Stimulated activated CD8-positive, alpha-beta memory T cell treated with anti-CD3 and anti-CD28 coated beads, Interleukin-4, amount 100 ng/mL, for 48 hours (primary cell): ENCODE results near the gene CXCR2.
"Not testable (repeated sequence)": the region's sequence is repeated elsewhere in the genome, so short reads cannot be mapped to it uniquely, and the experiment has no call there.

Experiments used
- DNase-seq: peaks from one replicate; pipeline ENCODE4 v3.0.0-alpha.2; 2020

The CXCR2 gene

DNA sequence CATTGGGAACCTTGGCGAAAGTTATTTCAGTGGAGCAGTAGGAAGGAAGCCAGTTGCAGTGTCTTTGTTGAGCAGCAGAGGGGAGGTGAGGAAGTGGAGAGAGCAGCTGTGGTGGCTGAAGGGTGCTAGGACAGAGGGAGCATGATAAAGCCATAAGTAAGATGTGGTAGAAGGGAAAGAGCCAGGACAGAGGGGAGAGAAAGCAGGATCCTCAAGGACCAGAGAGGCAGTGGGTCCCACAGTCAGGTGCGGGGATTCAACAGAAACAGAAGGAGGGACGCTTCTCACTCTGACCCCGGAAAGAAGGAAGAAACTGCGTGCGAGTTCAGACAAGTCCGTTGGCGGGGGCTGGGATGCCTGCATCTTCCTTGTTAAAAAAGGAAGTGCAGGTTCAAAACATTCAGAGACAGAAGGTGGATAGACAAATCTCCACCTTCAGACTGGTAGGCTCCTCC lies at the start of gene CXCR2:
CXCR2 (plus strand) TSS at position 403 of the 455 bp plus-strand sequence. CDS start 8,774 bp downstream, outside the sequence.
- no peak for DNase-seq

DNA sequence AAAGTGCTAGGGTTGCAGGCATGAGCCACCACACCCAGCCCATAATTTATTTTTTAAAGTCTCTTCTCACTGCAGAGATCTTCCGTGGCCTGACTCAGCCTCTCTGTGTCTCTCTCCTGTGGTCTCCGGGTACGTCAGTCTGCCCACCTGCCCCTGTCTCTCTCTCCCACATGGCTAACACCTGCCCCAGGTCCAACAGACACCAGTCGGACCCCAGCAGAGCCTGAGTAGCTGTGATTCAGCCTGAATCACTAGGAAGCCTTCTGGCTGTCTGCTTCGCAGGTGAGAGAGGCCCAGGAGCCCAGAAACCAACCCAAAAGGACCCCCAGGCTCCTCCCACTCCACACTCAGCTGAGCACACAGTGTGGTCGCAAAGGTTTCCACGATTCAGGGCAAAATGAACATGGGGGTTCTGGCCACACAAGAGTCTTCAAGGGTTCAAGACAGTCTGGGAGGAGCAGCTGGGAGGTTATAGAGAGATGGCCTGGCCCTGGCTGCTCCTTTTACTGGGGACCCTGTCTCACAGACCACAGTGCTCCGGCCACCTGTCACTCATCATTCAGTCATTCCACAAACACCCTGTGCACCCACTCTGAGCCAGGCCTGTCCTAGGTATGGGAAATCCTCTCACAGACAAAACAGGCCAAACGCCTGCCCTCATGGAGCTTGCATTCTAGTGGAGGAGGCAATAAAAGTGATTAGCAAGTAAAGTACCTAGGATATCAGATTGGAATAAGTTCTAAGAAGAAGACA lies 48.2 kb upstream of the CXCR2 start:
- DNase-seq: no peak

DNA sequence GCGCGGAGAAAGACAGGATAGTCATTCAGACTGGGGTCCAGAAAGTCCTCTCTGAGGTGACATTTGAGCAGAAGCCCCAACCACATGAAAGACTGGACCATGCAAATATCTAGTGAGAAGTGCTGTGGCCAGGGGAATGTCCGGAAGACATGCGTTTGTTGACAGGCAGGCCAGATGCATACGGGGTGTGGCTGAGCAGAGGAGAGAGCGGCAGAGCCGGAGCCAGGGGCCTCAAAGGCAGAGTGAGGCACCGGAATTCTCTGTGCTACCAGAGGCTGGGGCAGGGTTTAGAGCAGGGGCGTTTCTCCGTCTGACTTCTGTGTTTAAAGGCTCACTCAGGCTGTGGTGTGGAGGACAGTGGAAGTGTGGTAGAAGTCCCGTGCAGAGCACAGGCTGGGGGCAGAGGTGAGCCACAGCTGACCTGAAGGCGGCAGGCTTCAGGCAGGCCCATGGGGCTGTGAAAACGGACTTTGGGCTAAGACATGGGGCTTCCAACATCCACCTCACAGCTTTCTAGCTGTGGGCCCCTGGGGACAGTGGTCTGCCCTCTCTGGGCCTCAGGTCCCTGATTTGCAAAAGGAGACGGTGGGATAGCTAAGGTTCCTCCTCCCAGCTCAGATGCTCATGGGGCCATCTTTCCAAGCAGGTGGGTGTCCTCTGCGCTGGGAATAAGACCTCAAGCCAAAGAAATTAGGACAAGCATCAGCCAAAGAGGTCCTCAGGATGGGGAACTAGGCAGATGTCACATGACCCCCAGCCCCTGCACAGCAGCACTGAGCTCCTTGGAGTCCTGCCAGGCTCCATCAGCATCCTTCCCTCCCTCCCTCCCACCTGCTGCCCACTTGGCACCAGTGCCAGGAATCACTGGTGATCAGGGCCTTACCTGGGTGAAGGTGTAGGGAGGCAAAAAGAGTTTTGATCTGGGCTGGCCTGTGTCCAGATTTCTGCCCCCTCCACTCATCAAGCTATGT lies 45.6 kb upstream of the CXCR2 start:
- DNase-seq: no peak

DNA sequence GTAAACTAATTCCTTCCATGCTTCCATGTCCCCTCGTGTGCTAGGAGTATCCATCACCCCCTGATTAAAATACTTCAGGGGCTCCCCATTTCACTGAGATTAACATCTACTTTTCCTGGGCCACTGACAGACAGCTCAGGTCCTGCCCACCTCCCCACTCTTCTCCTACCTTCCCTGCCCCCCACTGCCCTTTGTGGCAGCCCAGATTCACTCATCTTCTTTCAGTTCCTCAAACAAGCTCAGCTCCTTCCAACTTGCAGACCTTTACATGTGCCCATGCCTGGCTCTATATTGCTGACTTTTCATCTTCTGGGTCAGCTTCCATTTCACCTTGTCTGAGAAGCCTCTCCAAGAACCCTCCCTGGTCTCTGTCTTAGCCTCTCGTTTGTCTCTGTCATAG lies 44.8 kb upstream of the CXCR2 start:
- no peak for DNase-seq

DNA sequence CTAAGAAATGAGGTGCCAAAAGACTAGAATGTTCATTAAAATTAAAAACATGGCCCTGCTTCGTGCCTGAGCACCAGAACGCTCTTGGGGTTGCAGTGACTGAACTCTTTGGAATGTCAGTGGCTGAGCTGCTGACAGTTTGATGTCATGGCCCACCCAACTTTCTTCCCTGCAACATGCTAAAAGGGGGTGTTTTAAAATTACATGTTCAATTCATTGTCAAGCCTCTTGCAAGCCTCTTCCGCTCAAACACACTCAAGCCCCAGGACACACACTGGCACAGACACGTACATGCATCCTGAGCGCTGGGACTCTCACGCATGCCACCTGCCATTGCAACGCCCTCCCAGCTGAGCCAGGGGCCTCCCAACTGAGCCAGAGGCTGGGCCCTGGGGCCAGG lies 44.1 kb upstream of the CXCR2 start:
- DNase-seq: no peak

DNA sequence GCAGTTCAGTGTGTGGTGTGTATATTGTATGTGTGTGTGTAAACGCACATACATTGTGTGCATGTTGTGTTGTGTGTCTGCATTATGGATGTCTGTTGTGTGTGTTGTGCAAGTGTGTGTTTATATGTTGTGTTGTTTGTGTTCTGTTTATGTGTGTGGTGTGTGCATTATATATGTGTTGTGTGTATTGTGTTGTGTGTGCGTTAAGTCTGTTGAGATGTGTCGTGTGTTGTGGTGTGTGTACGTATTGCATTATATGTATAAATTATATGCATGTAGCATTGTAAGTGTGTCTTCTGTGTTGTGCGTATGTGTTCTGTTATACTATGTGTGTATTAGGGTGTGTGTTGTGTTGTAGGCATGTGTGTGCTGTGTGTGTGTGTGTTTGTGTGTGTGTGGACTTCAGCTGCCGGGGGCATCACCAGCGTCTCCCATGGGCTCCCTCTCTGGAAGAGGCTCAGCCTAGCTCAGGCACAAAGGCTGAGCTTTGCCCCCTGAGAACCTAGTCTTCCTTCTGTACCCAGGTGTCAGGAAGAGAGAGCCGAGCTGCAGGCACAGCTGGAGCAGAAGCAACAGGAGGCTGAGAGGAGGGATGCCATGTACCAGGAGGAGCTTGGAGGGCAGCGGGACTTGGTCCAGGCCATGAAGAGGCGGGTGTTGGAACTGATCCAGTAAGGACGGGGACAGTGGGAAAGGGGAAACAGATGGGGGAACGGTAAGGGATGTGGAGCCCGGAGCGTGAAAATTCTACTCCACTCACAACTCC lies 43.1 kb upstream of the CXCR2 start:
- DNase-seq: no peak

DNA sequence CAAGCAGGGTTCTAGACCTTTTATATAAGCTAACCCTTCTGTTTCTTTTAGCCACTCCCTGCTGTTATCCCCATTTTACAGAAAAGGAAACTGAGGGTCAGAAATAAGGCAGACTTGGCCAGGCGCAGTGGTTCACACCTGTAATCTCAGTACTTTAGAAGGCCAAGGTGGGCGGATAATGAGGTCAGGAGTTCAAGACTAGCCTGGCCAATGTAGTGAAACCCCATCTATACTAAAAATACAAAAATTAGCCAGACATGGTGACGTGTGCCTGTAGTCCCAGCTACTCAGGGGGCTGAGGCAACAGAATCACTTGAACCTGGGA lies 42.5 kb upstream of the CXCR2 start:
- DNase-seq: no peak

DNA sequence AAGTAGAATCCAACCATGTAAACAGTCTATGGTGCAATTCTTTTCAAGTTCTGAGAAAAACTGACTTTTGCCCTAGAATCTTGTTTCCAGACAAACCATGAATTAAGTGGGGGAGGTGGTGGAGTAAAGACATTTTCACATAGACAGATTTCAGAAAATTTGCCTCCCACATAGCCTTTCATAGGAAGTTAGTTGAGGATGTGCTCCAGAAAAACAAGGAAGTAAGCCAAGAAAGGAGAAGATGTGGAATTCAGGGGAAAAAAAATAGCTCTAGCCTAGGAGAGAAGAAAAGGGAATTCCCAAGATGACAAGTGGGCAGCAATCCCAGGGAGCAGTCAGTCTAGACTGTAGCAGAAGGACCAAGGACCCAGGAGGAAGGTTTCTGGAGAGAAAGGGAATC lies 39.4 kb upstream of the CXCR2 start:
- DNase-seq: no peak

DNA sequence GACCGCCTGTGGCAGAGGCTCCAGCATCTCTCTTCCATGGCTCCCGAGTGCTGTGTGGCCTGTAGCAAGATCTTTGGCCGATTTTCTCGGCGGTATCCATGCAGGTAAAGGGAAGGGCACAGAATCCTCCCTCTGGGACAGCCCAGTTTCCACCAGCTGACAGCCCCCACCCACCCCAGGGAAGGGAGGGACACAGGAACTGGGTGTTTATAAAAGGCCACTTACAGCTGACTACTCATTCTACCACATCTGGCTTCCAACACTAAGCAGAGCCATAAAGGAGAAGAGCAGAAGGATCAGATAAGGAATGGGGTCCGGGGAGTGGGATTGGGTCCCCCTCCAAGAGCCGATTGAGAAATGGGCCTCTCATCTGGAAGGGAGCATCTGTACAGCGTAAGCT lies 36.6 kb upstream of the CXCR2 start:
- no peak for DNase-seq

DNA sequence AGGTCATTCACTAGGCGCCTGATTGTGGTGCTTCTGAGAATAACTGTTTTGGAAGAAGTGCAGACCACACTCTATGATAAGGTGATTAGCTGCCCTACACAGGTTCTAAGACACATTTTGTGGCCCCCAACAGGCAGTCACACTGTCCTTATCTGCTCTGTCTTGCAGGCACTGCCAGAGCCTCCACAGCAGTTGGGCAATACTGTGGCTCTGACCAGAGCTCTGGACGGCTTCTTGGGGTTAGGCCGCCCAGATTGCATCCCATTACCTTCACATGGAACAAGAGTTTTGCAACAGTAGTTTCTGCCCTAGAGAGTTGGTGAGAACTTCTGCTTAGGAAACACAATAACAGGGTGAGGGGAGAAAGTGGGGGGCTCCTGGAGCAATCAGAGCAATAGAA lies 34.1 kb upstream of the CXCR2 start:
- no peak for DNase-seq

DNA sequence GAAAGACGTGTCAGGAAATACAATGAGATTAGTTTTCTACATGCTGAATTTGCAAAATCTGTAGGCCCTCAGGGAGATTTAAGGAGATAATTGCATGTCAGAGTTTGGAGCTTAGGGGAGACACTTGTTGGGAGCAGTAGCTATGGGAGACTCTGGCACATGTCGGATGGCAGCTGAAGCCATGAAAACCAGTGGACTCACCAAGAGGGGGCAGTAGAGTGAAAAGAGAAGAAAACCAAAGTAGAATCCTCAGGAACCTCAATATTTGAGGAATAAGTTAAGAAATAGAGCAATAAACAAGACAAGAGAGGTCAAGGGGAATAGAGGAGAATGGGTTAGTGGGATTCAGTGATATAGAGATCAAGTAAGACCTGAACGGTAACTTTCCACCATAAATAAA lies 31.9 kb upstream of the CXCR2 start:
- DNase-seq: no peak

DNA sequence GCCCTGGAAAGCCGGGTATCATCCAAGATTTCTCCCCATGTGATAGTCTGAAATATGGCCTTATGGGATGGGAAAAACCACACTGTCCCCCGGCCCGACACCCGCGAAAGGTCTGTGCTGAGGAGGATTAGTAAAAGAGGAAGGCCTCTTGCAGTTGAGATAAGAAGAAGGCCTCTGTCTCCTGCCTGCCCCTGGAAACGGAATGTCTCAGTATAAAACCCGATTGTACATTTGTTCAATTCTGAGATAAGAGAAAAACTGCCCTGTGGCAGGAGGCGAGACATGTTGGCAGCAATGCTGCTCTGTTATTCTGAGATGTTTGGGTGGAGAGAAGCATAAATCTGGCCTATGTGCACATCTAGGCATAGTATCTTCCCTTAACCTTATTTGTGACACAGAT lies 30.0 kb upstream of the CXCR2 start:
- no peak for DNase-seq

DNA sequence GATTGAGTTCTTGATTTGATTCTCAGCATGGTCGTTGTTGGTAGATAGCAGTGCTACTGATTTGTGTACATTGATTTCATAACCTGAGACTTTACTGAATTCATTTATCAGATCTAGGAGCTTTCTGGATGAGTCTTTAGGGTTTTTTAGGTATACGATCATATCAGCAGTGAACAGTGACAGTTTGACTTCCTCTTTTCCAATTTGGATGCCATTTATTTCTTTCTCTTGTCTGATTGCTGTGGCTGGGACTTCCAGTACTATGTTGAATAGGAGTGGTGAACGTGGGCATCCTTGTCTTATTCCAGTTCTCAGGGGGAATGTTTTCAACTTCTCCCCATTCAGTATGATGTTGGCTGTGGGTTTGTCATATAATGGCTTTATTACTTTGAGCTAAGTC lies 27.9 kb upstream of the CXCR2 start:
- no peak for DNase-seq

DNA sequence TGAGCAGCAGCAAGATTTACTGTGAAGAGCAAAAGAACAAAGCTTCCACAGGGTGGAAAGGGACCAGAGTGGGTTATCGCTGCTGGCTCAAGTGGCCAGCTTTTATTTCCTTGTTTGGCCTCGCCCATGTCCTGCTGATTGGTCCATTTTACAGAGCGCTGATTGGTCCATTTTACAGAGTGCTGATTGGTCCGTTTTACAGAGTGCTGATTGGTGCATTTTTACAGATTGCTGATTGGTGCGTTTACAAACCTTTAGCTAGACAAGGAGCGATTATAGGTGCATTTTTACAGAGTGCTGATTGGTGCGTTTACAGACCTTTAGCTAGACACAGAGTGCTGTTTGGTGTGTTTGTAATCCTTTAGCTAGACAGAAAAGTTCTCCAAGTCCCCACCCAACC lies 17.0 kb upstream of the CXCR2 start:
- DNase-seq: not testable (repeated sequence)

DNA sequence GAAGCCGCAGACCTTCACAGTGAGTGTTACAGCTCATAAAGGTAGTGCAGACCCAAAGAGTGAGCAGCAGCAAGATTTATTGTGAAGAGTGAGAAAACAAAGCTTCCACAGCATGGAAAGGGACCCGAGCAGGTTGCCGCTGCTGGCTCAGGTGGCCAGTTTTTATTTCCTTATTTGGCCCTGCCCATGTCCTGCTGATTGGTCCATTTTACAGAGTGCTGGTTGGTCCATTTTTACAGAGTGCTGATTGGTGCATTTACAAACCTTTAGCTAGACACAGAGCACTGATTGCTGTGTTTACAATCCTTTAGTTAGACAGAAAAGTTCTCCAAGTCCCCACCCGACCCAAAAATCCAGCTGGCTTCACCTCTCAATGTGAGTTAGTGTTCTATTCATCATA lies 4.0 kb upstream of the CXCR2 start:
- not testable (repeated sequence) for DNase-seq

DNA sequence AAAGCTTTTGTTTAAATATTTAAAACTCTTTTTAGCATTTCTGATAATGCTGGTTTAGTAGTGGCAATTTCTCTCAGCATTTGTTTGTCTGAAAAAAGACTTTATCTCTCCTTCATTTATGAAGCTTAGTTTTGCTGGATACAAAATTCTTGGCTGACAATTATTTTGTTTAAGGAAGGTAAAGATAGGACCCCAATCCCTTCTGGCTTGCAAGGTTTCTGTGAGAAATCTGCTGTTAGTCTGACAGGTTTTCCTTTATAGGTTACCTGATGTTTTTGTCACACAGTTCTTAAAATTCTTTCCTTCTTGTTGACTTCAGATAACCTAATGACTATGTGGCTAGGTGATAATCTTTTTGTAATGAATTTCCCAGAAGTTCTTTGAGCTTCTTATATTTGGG lies 3.5 kb upstream of the CXCR2 start:
- DNase-seq: not testable (repeated sequence)

DNA sequence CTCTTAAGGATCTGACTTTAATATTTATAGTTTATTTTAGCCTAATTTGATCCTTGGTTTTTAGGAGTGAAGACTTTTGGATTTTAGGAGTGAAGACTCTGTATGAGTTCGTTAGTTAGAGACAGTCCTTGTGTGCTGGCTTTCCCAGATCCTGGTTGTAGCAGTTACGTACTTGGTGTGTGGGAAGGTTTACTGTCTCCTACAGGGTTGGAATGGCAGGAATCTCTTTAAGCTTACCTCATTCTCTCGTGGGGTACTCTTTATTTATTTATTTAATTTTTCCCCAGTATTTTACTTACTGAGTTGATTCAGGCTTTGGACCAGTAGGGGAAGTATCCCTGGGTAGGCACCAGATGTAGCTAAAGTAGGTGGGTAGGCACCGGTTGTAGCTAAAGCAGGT lies 1.8 kb upstream of the CXCR2 start:
- no peak for DNase-seq

DNA sequence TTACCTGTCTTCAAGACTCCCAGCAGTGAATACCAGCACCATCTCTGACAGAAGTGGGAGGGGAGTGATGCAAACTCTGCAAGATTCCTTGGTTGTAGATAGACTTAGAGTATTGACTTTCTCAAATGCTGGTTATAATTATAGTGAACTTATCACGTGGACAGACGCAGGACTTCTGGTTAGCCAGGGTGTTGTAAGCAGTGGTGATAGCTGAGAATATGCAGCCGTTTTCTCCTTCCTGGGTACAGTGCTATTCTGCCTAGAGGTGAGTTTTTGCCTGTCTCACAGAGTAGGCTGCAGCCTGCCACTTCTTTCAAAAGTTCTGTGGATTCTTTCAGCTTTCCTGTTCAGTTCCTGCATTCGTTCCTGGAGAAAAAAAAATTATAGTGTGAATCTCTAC lies 733 bp upstream of the CXCR2 start:
- DNase-seq: no peak

DNA sequence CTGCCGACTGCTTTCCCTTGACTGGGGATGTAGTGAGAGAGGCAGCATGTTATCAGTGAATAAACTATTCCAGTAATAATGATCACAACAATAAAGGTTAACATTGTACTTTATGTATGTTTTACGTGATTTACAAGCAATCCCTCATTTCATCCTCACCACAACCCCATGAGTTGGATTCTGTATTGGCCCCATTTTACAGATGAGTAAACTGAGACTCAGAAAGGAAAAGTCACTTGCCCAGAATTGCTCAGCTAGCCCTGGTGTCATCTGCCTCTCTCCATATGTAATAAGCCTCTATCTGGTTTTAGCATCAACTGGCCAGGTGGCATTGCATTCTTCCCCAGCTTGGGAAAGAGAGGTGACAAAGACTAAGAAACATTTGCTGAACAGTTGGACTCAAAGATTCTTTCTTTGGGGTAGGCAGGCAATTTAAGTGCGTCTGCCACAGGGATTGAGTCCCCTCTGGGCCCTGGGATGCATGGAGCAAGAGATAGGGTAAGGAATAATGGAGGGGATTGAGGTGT lies 2.2 kb downstream of the CXCR2 start:
- DNase-seq: no peak

DNA sequence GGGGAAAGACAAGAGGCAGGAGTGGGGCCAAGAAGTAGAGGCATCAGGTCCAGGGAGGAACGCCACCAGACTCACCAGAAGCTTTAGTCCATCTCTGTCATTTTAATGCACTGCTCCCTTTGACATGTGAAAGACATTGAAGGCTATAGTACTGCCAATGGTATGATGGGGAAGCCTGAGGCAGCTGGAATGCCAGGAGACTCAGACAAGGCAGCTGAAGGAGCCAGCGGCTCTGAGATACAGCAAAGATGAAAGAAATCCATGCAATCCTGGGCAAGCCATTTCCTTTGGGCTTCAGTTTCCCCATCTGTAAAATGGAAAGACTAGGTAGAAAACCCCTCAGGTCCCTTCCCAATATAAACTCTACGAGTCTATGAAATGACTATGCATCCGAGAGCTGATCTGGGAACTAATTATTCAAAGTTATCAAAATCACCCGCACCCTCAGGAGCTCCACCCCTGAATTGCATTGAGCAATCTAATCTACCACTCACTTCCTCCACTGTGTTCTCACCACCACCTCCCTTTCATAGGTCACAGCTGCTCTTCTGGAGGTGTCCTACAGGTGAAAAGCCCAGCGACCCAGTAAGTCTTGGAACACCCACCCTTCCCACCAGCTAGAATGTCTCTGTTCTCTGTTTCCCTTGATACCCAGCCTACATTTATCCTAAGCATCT lies 3.1 kb downstream of the CXCR2 start:
- no peak for DNase-seq

DNA sequence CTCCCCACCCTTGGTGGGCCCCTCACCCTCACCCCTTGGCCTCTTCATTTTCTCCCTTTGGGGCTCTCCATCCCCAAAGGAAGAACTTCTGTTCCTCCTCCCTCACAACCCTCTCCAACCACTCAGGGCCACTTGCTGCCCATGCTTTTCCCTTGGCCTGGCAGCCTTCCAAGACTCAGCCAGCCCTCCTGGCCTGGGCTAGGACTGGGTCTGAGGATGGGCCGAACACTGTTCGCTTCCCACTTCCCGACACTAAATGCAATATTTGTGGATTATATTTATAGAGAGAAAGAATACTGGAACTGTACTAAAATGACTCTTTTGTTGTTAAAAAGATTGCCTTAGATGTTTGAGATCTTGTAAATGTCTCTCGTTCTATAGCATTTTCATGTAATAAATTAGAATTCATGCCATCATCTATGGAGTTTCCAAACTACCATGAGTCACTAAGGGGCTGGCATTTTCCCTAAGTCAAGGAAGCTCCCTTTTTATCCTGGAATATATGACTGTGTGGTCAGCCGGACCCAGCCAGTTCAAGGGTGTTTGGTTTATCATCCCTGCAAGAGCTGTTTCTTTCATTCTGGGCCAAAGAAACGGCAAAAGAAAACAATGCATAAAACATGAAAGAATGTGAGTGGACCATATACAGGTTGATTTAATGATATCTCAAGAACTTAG lies 3.8 kb downstream of the CXCR2 start:
- DNase-seq: no peak

DNA sequence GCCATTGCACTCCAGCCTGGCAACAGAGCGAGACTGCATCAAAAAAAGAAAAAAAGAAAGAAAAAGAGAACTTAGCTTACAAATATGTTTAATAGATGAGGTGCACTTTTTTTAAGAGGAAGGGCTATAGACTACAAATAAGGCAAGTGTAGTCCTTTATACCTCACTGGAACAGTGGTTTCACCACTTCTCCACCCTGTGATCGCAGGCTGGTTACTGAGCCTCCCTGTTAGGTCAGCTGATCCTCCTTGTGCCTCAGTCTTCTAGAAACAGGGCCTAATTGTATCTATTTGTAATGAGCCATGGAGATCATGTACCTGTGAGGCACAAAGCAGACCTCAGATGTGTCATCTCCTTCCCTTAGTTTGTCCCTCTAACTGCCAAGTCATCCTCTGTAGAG lies 4.5 kb downstream of the CXCR2 start:
- no peak for DNase-seq
